NCI-H1417 treated with DMSO at 0.1 percent for 48 hours (cell line): ENCODE measurements around the gene ZNF14.
"Not testable (repeated sequence)": the region's sequence is repeated elsewhere in the genome, so short reads cannot be mapped to it uniquely, and the experiment has no call there.

Experiments
- DNase-seq: peaks from one replicate; lab custom pipeline; 2025; lab: John Stamatoyannopoulos, UW

Gene ZNF14

DNA sequence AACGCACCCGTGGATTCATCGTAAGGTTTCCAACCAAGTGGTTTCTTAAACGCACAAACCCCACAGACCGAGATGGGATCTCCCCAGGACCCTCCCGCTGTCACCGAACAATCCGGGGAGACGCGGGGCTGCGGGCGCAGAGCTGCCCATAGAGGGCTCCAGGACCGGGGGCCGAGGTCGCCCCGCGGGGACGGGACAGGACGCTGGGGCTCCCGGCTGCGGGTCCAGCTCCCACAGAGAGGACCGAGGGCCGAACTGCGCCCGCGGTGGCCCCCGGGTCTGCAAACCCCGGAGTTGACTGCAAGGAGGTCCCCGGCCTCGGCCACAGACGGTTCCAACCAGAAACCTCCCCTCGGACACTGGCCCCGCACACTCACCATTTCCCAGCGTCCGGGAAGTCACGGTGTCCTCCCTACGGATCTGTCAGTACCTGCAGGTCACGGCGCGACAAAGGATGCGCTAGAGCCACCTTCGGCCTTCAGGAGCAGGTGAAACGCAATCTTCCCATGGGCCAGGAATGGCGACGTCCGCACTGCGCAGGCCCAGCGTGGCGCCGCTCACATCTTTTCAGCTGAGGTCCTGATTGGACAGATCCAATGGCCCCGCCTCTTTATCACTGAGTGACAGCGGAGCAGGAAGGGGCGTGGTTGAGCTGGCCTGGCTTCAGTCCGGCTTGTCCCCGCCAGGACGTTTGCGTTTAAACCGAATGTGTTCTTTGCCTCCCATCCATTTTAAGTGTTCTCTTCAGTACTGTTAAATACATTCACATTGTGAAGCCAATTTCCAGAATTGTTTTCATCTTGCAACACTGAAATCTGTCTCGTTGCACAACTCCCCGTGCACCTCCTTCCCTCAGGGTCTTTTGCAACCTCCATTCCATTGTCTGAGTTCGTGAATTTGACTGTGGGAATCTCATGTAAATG is at the start of gene ZNF14:
Gene ZNF14, minus strand, starts transcription at position 534 of the 923 bp plus-strand sequence. Its CDS starts 154 bp downstream, at position 380.
- DNase-seq: peak; percentile 89

DNA sequence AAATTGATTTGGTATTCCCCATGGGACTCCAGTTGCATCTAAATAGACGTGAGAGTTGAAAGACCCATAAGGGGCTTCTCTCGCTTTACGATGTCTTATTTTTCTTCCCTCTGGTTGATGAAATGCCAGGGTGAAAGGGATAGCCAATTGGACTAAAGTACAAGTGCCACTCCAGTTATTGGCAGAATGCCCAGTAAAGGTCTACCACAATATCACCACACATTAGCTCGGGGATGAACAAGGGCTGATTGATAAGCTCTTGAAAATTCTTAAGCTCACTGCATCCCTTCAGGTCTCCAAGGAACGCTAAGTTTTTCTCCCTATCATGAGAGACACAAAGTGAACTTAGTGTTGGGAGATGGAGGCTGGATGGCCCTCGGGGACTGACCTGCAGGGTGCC is 48.9 kb upstream of the ZNF14 start:
- DNase-seq: not testable (repeated sequence)

DNA sequence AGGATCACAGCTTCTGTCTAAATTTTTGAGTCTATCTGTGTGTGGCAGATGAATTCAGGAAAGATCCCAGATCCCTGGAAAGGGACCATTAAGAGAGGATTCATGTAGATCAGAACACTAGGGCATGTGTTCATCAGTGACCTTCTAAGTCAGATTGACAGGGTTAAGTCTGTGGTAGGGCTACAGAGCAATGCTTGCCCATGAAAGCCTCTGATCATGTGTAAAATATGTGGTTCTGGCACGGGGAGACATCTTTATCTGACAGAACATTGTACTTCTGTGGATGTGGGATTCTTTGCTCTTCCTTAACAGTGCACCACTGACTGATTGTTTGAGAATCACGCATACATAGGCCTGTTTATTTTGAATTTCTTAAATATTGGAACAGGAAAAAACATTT is 45.8 kb upstream of the ZNF14 start:
- no peak for DNase-seq

DNA sequence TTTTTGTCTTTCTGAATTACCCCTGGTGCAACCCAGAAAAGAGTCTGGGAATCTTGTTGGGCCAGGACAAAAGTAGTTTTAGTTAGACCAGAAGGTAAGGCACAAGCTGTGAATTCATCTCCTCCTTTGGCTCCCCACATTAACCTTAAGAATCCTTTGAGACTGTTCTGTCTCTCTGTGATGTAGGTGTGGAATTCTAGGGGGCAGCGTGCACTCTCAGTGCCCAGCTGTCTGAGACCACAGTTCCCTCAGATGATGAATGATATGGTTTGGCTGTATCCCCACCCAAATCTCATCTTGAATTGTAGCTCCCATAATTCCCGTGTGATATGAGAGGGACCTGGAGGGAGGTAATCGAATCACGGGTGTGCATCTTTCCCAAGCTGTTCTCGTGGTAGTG is 44.8 kb upstream of the ZNF14 start:
- DNase-seq: no peak

DNA sequence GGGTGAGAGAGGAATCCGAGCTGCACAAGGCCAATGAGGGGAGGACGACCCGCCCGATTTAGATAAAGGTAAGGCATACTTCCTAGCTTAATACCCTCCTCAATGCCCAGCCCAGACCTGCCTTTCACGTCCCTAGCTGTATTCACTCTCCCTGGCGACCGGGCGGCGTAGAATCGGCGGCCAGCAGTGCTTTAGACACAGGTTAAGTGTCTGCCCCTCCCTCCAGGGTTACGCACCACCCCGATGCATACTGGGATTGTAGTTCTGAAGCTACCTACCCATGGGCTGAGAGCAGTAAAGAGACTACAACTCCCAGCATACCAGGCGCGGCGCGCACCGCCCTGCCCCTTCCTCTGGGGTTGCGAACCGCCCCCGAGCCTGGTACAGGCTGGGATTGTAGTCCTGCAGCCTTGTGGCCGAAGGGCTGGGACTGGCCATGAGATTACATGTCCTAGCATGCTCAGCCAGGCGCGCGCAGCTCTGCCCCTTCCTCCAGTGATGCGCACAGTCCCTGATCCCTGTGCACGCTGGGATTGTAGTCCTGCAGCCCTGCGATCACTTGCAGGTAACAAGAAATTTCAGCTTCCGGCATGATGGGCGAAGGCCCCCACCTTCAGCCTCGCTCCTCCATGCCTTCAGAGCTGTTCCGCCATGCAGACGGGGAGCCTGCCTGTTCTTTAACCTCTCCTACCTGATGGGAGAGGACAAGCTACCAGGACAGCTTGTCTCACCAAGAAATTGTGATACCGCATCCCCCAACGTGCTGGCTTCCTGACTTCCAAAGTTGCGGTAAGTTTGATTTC is 43.5 kb upstream of the ZNF14 start:
- DNase-seq: peak; percentile 91

DNA sequence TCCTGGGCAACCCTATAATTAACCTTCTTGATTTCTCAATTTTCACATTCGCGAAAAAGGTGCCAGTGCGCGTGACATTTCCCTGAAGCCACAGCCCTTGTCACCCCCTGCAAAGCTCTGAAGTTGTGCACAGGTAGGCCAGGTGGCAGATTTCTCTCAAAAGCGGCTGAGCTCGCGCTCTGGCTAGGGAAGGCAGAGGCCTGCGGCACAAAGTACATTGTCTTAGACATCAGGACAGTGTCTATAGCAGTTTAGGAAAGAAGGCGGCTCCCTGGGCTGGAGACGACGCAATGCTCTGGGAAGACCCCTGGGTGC is 42.9 kb upstream of the ZNF14 start:
- no peak for DNase-seq

DNA sequence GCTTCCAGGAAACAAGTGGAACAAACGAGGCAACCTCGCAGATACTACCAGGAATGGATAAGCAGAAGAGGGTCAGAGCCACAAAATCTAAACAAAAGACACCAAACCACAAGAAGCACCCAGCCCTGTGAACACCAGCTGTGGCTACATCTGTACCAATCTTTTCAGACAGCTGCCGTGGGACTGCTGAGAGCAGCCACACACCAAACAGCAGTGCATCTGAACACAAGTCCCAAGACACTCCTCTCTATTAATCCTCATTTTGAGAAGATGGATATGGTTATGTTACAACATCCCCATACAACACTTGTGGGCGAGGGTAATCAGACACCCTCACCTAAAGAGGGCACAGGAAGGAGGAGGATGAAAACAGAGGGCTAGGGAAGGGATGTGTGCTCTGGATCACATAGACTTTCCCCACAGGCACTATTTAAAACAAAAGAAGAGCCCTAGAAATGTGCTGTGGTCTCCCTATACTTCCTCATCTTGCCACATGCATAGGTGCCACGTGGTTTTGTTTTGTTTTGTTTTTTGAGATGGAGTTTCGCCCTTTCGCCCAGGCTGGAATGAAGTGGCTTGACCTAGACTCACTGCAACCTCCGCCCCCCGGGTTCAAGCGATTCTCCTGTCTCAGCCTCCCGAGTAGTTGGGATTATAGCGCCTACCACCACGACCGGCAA is 41.6 kb upstream of the ZNF14 start:
- no peak for DNase-seq

DNA sequence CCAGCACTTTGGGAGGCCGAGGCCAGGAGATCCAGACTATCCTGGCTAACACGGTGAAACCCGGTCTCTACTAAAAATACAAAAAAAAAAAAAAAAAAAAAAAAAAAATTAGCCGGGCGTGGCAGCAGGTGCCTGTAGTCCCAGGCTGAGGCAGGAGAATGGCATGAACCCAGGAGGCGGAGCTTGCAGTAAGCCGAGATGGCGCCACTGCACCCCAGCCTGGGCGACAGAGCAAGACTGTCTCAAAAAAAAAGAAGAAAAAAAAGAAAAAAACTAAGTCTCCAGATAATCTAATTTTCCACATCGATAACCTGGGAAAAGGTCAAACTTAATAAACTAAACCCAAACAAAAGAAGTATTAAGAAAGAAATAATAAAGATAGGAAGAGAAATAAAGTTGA is 39.1 kb upstream of the ZNF14 start:
- DNase-seq: not testable (repeated sequence)

DNA sequence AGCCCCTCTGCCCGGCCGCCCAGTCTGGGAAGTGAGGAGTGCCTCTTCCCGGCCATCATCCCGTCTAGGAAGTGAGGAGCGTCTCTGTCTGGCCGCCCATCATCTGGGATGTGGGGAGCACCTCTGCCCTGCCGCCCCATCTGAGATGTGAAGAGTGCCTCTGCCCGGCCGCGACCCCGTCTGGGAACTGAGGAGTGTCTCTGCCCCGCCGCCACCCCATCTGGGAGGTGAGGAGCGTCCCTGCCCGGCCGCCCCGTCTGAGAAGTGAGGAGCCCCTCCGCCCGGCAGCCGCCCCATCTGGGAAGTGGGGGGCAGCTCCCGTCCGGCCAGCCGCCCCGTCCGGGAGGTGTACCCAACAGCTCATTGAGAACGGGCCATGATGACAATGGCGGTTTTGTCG is 37.1 kb upstream of the ZNF14 start:
- DNase-seq: not testable (repeated sequence)

DNA sequence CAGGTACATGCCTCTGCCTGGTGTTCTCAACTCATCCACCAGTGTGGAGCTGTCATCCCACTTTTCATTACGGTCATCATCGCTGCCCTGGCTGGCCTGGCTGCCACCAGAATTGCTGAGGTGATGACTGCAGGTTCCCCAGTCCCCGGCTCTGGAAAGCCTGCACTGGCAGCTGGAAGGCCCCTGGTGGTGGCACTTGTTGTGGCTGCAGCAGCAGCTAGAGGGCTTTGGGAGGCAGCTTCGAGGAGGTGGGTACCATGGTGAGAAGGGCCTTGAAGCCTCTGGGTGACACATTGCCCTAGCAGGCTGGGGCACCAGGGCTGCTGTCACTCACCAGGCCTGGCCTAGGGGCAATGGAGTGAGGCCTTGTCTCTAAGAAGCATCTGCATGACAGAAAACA is 25.3 kb upstream of the ZNF14 start:
- DNase-seq: no peak

DNA sequence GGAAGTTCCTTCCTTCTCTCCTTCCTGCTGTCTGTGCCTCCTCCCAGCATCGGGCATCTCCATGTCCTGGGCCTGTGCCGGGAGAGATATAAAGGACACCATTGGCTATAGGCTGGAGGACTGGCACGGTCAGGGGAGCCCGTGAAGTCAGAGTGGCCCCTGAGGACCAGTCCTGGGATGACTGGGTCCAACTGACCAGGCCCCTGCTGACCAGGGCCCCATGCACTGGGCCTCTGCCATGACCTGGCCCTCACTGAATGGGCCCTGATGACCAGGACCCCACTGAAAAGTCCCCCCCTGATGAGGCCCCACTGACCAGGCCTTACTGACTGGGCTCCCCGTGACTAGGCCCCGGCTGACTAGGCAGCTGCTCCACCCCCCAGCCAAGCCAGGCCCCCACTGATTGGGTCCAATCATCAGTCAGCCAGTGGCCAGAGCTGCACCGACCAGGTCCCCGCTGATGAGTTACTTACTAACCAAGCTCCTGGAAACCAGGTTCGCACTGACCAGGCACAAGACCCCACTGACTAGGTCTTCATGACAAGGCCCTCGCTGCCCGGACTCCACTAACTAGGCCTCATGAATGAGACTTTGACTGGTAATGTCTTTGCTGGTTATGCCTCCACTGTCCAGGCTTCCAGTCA is 20.0 kb upstream of the ZNF14 start:
- DNase-seq: no peak

DNA sequence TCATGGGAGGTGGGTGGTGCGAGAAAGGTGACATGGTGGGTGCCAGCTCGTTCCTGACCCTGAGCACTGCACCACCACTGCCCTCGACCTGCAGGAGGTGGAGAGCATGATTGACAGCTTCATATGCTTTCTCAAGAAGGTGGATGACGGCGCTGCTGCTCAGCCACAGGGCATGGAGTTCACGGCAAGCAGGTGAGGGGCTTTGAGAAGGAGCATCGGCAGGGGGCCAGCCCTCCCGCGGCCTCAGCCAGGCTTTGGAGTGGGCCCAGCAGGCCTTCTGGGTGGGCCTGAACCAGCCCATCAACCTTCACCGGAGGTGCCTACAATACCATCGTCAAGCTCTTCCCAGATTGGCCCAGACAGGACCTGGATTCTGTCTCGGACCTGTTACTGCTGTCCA is 18.9 kb upstream of the ZNF14 start:
- no peak for DNase-seq

DNA sequence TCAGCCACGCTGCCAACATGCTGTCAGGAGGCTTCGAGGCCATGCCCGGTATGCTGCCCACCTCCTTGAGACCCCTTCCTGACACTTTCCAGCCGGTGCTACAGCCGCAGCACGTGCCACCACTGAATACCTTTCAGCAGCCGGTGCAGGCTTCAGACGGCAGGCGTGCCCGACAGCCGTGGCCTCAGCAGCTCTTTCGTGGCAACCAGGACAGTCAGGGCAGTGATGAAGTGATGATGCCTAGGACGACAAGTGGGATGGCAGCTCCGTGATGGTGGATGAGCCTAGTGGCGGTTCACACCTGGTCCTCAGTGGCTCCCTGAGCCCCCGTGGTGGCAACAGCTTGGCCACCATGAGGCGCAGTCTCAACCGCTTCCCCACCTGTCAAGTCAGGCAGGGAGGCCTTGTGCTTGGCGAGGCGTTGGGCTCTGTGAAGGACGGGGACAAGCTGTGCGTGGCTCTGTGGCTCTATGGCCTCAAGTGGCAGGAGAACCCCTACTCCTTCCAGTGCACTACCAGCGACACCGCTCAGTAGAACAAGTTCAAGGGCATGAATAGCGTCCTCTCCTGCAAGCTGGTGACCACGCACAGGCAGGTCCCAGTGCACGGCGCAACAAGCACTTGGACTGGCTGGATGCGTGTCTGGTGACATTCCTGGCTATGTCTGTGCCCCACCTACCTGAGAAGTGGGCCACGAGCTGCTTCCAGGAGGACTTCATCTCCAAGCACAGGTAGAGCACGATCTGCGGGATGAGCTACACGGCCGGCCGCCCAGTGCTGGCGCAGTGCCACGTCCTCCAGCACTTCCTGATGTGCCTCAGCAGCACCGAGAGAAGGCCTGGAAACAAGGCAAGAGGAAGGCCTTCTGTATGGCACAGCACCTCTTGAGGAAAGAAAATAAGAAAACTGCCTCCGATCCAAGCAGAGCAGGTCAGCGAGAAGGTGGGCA is 18.2 kb upstream of the ZNF14 start:
- no peak for DNase-seq

DNA sequence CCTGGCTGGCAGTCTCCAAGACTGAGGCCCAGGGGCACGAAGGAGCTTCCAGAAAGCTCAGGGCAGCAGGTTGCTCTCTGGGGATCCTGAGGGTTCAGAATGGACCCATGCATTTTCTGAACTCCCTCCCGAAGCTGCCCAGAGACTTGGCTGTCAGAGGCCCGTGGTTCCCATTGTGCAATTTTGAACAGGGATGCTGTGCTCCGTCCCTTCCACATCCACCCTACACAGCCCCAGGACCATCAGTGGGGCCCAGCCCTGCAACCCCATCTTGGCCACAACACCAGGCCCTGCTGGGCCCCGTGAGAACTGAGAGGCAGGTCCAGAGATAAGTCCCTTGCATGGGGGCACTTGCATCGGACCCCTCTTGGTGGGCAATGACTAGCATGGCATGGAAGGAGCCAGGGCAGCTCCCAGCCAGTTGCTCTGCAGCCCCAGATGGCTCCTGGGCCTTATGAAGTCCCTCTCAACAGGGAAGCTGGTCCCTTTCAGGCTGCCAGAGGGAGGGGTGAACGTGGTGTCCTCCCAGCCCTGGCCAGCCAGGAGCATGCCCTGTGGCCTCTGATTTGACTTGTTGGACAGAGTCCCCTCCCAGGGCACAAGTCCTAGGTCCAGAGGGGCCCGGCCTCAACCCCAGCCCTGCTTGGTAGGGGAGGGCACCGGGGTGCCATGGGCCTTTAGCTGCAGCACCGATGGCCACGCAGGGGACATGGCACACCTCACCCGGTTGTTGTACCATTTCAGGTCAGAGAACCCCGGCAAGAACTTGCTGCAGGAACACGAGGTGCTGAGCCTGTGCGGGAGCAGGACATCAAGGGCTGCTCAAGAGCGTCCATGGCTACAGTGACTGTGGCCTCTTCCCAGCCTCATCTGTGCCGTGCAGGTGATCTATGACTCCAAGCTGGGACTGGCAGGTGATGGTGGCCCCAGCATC is 17.3 kb upstream of the ZNF14 start:
- DNase-seq: no peak

DNA sequence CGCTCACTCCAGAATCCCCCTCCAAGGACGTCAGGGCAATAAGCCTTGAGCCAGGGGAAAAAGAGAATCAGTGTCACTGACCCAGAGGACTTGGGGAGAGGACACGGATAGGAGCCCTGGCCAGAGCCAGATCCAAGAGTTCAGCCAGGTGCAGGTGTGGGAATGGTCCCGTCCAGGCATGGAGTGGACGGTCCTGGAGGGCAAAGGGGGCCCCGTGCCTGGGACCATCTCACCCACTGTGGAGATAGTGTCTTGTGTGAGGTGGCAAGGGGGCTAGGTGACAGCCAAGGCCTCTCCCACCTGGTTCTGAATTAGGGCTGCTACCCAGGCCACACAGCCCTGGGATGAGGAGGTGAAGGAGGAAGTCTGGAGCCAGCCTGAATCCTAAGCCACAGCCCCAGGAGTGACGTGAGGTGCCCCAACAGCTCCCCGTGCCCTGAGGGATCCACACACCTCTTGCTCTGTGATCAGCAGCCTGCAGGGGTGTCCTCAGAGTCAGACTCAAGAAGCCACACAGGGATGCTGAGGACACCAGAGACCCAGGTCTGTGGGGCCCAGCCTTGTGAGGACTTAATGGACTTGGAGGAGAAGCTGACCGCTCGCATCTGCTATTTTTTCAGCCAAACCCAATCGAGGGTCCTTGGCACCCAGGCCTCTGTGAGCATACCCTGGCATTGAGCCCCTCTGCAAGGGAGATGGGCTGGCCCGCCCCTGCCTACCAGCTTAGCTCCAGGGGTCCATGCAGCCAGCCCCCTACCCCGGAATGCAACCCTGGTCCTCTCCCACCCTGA is 16.4 kb upstream of the ZNF14 start:
- no peak for DNase-seq

DNA sequence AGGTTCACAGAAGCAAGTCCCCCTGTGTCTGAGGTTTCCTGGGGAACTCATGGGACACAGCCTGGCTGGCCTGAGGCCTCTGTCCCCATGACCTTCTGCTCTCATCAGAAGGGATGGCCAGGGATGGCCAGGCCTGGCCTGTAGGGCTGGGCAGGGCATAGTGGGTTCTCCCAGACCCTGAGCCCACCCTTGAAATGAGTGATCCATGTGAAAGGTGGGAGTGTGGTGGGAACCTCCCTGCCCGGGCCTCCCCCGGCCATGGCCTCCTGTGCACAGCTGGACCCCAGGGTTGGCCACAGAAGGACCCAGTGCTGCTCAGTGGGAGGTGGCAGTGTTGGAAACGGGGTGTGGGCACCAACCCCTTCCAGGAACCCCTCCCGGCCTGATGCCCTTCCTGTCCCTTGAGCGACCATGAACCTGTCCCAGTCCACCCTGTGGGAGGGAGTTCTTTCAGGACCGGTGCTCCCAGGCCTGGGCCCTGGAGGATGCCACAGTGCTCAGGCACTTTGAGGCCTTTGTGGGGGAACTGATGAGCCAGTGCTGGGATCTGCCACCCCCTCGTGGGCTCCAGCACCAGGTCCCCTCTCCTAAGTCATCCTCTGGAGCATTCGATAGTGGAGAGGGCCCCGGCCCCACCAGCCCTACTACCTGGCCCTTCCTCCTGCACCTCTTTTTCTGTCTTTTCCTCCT is 15.5 kb upstream of the ZNF14 start:
- DNase-seq: no peak

DNA sequence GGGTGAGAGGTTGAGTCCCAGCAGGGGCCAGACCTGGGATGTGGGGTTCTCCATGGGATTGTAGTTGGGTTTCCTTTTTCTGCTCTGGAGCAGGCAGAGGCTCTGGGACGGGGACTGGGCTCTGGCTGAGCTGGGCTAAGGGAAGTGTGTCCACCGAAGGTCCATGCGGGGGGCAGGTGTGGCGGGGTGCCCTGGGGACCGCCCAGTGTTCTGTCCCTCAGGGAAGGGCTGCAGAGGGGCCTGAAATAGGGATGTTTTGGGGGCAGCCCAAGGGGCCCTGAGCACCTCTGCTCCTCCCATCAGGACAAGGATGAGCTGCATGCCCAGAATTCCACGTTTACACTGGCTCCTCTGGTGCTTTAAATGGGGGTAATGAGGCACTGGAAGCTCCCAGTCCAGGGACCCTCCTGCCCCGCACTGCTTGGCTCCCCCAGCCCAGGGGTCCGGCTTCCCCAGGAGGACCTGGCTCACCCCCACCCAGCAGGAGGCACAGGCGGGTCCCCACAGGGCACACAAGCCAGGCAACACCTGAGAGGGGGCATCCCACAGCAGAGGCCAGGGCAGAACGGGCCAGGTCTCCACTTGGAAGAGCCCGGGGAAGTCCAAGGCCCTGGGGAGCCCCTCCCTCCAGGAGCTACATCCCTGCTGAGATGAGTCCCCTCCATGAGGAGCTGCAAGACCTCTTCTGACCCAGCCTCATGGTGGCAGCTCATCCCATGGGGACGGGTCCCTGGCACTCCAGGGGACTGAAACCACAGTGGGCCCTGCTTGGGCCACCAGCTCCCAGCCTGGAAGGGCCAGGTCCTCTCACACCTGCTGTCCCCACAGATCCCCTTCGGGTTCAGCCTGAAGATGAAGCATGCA is 14.7 kb upstream of the ZNF14 start:
- DNase-seq: no peak
